GM21723 (cell line): ENCODE measurements around the gene SYNE1.
"Not testable (repeated sequence)": the region's sequence is repeated elsewhere in the genome, so short reads cannot be mapped to it uniquely, and the experiment has no call there.

Experiments used
- ATAC-seq: cut with Tn5 transposase; IDR thresholded peaks from one replicate; pipeline ENCODE4 v1.9.1; 2021; ENCODE audit warnings: mild to moderate bottlenecking, moderate library complexity; ENCODE audit not compliant: unreplicated experiment

Gene SYNE1

DNA sequence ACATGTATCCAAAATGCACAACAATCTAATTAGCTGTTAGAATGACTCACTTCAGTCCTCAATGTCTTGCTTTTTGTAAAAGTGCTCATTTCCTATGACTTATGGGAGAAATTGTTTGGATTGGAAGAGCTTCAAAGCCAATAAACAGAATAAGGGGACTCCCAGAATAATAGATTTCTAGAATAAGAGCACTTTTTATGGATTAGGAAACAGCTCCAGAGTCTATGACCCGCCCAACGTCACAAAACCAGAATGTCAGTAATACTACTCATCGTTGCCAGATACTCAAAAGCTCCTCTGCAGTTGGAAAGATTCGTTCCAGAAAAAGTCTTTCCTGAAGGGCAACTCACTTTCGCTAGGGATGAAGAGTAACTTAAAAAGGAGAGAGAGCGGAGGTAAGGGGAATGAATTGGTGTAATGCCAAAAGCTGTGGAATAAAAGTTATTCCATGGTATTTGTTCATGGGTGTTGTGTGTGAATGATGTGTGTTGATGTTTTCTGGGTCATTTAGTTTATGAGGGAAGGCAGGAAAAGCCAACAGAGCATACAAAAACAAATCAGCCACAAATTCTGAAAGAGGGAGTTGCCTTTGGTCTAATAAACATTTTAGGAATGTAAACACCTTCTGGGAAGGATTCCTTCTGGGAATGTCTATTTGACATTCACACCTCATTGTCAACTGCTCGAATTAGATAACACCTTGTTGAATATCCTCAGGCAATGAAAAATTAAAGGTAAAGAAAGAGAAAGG lies 64.6 kb downstream of the SYNE1 start:
- ATAC-seq = no peak

DNA sequence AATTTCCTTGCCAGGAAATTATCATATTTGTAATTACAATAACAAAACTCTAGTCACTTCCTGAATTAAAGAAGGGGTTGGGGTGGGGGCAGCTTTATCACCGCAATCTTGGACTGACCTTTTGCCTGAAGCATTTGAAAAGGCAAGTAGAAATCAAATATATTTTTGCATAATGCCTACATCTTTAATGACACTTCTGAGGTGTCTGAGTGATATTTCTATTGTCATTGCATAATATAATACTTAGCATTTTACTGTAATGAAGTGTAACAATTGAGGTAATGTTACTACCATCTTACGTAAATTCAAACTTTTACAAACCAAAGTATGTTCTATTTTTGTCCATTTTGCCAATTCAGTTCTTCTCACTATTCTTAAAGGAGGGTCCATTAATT lies 65.2 kb downstream of the SYNE1 start:
- ATAC-seq = no peak

DNA sequence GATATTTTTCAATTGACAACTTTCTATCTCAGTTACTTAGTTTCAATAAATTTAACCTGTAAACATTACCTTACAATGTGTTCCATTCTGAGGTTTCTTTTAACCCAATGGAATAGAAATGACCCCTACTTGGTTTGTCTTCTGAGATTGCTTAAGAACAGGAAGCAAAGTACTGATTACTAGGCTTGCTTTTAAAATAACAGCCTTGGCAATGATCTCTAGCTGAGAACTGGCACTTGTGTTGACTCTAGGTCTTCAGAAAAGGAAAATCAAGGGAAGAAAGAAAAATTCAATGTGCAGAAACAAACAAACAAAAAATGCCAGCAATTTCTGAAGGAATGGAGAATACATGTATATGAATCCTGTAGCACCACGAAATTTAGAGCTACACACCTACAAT lies 66.1 kb downstream of the SYNE1 start:
- no peak for ATAC-seq

DNA sequence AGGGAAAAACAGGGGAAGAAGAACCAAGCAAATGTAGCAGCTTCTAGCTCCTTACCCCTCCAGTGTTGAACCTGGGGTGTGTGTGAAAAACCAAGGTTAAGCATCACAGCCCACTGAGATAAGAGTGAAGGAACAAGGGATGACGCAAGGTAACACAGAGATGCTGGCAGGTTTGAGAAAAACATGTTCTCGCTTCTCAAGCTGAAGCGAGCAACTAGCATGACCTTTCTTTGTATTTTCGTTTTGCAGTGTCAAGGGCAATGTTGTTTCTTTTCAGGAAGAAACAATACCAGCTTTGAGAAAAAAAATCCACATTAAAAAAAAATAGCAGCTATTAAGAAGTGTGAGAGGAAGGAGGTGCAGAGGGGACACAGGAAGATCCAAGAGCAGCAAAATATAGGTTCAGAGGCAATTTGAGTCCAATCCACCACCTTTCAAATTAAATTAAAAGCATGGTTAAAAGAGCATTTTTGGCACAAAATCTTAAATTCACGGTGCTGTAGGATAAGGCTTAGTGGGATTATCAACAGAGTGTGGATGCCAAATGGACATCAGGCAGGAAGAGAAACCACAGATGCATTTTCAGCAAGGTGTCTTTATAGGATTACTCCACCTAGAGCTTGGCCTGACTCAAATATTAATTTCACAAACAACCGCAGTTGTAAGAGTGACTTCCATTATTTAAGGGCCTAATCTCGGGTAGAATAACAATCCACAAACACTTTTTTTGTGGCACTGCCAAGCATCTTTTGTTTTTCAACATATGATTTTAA lies 70.9 kb downstream of the SYNE1 start:
- ATAC-seq = no peak

DNA sequence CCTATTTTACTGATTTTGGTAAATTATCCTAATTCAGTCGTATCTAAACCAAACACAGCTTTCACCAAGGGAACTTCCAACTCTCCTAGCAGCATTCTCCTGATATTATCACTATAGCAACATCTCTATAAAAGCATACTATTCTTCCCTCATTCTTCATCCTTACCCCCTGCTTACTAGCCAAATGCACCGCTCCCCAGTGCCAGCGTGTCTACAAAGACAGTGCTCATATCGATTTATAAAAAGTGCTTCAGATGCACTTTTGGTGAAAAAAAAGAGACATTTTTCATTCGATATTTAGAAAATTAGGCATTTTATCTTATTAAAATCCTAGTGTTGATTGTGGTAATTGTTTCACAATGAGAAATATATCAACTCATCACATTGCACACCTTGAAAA lies 74.0 kb downstream of the SYNE1 start:
- ATAC-seq = no peak

DNA sequence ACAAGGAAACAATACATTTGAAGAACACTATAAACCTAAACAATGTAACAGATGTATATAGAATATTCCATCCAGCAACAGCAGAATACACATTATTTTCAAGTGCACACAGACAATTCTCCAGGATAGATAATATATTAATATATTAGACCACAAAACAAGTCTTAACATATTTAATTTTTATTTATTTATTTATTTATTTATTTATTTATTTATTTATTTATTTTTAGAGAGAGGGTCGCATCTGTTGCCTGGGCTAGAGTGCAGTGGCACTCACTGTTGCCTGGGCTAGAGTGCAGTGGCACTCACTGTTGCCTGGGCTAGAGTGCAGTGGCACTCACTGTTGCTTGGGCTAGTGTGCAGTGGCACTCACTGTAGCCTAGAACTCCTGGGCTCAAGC lies 78.4 kb downstream of the SYNE1 start:
- not testable (repeated sequence) for ATAC-seq

DNA sequence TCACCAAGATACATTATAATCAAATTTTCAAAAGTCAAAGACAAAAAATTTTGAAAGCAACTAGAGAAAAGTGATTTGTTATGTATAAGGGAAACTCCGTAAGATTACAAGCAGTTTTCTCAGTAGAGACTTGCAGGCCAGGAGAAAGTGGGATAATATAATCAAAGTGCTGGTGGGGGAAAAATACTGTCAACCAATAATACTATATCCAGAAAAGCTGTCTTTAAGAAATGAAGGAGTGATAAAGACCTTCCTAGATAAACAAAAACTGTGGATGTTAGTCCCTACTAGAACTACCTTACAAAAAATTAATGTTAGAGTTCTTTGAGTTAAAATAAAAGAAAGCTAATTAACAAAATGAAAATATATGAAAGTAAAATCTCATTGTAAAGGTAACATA lies 79.7 kb downstream of the SYNE1 start:
- ATAC-seq = no peak

DNA sequence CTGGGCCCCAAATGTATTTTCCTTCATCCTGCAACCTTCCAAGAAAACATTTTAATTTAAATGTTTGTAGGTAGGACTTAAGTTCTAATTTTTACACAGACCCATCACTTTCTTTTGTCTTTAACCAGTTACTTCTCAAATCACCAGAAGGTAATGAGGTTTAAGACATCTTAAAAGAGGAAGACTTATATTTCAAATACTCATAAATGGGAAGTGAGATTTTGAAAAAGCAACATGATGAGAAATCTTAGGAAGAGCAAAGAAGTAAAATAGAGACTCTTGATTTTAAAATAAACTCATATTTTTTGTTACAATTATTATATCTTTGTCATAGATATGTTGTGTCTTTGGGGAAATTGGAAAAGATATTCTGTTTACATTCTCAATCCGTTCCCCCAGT lies 82.3 kb downstream of the SYNE1 start:
- no peak for ATAC-seq

DNA sequence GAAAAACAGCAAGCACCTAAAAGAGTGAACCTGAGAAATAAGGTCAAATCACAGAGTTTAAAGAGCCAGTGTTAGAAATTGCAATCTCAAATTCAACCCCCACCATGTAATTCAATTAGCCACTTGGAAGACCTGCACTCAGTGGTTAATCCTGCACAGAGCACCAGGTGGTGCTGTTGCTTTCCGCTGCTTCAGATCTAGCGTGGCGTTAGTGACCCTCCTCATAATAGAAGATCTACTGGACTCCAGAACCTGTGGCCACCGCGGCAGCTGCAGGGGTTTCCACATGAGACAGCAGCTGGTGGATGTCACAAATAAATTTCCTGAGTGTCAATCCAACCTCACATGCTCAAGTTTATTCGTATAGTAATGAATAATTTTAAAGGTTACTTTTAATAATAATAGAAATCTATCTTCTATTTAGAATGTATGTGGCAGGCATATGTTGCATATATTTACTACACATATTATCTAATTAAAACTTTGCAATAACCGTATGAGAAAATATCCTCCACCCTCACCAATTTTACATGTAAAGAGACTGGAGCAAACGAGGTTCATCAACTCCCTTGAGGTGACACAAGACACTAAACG lies 84.4 kb downstream of the SYNE1 start:
- ATAC-seq = peak; percentile 95

DNA sequence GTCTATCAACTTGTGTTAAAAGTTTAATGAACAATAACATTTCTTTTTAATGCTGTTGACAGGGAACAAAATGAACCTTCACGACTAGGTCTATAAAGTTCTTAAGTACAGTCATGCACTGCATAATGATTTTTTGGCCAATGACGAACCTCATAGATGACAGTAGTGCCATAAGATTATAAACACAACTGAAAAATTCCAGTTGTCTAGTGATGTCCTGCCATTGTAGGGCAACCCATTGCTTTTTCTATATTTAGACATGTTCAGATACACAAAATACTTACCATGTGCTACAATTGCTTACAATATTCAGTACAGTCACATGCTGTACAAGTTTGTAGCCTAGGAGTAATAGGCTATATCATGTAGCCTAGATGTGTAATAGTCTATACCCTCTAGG lies 93.6 kb downstream of the SYNE1 start:
- no peak for ATAC-seq

DNA sequence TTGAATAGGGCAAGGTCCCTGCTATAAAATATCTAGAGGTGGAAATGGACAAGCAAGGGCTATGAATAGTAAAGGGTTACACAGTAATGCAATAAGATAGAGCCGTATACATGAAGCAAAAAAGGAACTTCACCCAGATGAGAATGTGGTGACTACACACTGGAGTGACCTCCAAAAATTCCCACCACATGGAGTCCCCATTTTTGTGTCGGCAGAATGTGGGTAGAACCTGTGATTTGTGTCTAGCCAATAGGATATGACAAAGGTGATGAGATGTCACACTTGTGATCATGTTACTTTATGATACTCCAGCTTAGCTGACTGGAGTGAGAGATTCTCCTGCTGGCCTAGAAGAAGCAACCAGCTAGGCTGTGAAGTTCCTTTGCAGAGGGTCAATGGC lies 96.8 kb downstream of the SYNE1 start:
- no peak for ATAC-seq

DNA sequence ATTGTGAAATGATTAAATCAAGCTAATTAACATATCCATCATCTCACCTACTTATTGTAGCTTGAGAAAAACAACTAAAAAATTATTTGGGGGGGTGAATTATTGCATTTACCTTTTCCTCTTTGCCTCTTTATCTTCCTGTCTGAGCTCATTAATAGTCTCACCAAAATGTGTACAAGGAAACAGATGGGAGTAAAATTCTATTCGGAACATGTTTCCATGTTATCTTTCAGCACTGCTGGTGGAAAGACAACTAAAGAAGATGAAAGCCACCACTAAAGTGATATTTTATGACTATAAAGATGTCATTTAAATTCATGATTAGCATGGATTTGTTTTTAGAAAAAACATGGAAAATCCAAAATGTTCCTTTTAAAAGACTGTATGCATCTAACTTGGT lies 102.6 kb downstream of the SYNE1 start:
- no peak for ATAC-seq

DNA sequence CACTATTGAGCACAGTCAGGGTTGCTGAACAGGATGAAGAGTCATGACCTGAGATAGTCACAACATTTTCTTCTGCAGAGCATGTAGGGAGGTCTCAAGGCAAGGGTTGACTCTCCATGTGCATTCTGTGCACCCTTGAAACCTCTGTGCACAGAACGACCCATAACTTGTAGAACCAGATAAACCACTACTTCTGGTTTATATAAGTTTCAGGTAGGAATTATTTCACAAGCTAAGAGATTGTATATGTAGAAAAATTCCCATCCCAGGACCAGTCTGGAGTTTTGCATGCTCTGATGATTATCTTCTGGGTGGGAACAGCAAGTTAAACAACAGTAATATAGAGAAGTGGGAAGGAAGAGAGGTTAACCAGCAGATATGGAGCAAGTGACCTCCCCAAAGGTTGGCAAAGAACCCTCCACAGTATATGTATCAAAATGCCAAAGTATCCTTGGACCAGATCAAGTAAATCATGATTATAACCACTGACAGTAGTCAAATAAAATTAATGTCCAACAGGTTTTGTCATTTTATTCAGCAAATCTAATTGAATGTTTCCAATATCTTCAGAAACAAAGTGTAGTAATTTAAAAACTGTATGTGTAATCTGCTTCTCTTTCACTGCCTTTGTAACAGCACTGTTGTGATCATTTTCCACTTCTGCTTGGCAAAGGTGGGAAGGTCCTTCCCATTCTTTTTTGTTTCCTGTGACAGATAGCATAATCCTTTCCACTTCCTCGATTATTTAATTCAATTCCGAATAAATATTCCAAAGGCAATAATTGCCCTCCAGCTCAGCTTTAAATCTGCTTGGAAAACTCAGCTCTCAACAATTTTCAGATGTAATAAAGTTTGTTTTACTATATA lies 104.4 kb downstream of the SYNE1 start:
- ATAC-seq = no peak

DNA sequence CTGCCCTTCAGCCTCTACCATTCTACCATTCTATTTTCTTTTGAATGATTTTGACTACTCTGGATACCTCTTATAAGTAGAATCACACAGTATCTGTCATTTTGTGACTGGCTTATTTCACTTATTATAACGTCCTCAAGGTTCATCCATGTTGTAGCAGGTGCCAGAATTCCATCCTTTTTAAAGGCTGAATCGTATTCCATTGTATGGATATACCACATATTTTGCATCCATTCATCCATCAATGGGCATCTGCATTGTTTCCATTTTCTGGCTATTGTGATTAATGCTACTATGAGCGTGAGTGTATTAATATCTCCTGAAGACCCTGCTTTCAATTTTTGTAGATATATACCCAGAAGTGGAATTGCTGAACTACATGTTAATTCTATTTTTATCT lies 105.5 kb downstream of the SYNE1 start:
- ATAC-seq = no peak

DNA sequence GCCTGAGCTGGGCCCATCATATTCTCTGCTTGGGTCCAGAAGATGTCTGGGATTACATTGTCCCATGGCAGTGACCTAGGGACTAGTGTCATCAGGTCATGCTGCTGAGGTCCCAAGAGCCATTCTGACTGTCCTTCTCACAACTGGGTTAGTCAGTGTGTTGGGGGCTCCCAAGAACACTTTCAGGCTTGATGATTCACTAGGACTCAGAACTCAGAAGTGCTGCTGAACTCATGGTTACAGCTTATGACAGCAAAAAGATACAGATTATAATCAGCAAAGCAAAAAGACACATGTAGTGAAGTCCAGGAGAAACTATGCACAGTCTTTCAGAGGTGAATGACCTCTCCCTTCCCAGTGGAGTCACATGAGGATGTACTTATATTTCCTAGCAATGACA lies 107.8 kb downstream of the SYNE1 start:
- no peak for ATAC-seq

DNA sequence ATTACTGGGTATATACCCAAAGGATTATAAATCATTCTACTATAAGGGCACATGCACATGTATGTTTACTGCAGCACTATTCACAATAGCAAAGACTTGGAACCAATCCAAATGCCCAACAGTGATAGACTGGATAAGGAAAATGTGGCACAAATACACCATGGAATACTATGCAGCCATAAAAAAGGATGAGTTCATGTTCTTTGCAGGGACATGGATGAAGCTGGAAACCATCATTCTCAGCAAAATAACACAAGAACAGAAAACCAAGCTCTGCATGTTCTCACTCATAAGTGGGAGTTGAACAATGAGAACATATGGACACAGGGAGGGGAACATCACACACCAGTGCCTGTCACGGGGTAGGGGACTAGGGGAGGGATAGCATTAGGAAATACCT lies 123.0 kb downstream of the SYNE1 start:
- not testable (repeated sequence) for ATAC-seq

DNA sequence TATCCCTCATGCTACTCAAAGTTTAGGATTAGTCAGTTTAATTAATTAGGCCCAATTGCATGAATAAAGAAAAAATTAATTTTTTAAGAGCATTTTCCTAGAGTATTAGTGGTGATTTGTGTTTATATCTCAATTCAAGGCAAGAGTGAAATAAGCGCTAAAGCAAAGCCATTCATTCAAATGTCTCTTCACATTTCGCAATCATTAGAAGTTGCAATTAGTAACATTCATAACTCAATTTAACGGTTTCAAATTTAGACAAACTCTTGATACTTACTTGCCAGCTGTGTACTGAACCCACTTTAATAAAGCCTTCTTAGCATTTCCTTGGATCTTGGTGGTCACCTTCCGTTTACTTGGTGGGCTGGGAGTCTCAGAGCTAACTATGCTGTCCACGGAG lies 127.2 kb downstream of the SYNE1 start:
- no peak for ATAC-seq

DNA sequence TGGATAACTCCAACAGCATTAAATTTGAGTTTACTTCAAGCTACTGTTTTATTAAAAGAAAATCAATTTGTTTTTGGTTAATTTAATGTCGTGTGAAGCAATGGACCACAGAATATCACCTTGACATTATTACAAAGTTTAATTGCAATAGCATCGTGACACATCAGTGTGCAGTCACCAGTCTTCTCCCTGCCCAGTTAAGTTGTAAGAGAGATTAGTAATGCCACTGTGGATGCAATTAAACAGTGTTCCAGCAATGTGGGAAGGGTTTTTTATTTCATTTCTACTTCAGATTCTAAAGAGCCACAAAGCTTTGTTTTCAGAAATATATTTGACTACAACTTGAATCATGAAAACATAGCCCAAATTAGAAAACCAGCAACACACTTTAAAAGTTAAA lies 128.7 kb downstream of the SYNE1 start:
- ATAC-seq = no peak

DNA sequence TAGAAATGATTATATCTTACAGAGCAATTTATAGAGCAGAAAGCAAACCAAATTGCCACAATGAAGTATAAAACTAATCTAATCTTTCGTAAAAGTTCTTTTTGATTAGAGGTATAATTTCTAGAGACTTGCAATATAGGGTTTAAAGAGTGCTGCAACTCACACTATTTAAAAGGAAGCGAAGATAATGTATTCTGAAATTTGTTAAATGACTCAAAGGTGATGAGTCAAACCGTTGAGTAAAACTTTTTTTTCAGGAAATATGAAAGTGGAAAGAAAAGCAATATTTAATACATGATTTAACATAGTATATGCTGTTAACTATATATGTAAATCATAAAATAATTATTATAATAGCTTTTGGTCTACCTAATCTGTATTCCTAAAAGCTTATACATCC lies 133.6 kb downstream of the SYNE1 start:
- ATAC-seq = no peak

DNA sequence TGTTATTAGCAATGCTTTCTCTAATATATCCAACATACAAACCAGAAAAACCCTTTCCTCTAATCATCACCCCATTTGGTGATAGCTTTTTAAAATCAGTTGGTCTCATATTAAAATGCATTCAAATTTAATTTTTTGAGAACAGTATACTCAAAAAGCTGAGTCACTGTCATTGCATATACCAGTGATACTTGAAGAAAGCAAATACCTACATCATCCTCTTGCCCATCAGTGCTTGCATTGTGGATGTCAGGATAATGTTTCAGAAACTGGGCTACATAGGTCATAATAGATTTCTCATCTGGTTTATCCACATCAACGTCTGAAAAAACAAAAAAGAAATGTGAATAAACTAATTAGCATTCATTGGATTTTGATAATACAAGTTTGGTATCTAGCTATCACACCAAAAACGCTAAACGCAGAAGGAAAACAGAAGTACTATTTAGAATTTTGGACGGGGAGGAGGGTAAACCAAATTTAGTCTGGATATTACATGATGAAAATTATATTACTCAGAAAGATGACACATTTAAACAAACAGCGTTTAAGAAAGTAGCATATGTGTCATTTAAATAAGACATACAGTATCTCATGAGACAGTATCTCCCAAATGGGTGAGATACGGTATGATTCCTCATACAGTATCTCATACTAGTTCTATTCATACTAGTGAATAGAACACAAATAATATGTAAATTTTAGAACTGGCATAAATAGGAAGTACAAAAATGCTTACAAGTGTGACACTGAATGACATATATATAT lies 134.6 kb downstream of the SYNE1 start:
- ATAC-seq = no peak

DNA sequence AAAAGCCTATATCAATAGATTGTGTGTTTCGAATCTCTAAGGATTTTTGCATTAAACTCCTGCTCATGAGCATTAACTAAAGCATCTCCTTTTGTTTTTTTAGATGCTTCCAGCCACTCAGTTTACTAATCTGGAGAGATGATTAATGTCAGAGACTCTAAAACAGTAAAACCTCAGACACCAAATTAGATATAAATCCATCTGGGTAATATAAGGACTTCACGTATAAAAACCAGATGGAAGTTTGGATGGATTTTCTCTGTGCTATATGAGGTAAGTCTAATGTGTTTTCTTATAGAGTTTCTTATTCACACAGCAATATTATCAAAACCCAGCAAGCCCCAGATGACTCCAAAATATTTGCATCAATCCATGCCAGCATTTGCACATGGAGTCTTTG lies 137.2 kb downstream of the SYNE1 start:
- no peak for ATAC-seq
